ENCODE results near the gene GLB1L2.

DNA sequence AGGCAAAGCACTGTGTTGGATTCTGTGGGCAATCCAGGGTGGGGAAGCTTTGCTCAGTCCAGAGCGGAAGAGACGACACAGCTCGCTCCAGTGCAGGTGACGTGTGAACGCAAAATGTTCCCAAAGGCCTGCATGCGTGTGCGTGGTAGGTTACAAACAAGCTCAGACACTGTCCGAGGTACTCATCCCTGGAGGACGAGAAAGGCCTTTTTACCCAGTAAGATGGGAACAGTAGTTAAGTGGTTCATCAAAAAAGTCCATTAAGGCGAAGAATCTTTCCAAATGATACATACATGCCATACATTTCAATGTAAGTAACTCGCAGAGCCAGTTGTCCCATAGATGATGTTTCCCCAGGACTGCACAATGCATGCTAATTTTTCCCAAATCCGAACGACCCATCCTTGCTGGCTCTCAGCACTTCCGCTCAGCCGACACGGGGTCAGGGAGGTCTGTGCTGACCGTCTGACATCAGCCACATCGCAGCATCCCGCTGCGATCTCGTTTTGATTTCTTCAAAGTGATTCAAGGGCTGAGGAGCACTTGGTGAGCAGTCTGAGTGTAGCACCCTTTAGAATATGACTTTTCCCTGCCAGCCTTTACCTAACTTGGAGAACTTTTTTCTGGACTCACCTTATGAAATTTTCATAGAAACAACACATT lies 61.3 kb downstream of the GLB1L2 start:
- TF ChIP-seq CTCF (CRISPR knock-in tag; IDR thresholded peaks at IDR 0.05) (no peak), ZNF276 (CRISPR knock-in tag; IDR thresholded peaks at IDR 0.05; ENCODE audit: low read depth) (no peak), SMARCE1 (IDR thresholded peaks at IDR 0.05; ENCODE audit: borderline replicate concordance) (no peak), POLR2AphosphoS5 (IDR thresholded peaks at IDR 0.05; ENCODE audit: low read depth, low read length) (no peak), FOXJ3 (CRISPR knock-in tag; IDR thresholded peaks at IDR 0.05; ENCODE audit: borderline replicate concordance) (no peak), FOSL1 (CRISPR knock-in tag; IDR thresholded peaks at IDR 0.05; ENCODE audit: borderline replicate concordance) (no peak), ZNF605 (CRISPR knock-in tag; IDR thresholded peaks at IDR 0.05) (no peak), USF2 (IDR thresholded peaks at IDR 0.05; ENCODE audit: low read depth, low read length) (no peak), USF2 (CRISPR knock-in tag; IDR thresholded peaks at IDR 0.05; ENCODE audit: borderline replicate concordance) (no peak), TARDBP (CRISPR knock-in tag; IDR thresholded peaks at IDR 0.05) (no peak), KDM5A (IDR thresholded peaks at IDR 0.05; ENCODE audit: borderline replicate concordance, low read length) (no peak), ZNF280B (CRISPR knock-in tag; IDR thresholded peaks at IDR 0.05; ENCODE audit: borderline replicate concordance) (no peak), CENPX (CRISPR knock-in tag; IDR thresholded peaks at IDR 0.05) (no peak)
- TF ChIP-seq, protein P1, sequence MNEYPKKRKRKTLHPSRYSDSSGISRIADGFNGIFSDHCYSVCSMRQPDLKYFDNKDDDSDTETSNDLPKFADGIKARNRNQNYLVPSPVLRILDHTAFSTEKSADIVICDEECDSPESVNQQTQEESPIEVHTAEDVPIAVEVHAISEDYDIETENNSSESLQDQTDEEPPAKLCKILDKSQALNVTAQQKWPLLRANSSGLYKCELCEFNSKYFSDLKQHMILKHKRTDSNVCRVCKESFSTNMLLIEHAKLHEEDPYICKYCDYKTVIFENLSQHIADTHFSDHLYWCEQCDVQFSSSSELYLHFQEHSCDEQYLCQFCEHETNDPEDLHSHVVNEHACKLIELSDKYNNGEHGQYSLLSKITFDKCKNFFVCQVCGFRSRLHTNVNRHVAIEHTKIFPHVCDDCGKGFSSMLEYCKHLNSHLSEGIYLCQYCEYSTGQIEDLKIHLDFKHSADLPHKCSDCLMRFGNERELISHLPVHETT (CRISPR knock-in tag; conservative IDR thresholded peaks at IDR 0.05) = no peak
- TF ChIP-seq, protein P2, sequence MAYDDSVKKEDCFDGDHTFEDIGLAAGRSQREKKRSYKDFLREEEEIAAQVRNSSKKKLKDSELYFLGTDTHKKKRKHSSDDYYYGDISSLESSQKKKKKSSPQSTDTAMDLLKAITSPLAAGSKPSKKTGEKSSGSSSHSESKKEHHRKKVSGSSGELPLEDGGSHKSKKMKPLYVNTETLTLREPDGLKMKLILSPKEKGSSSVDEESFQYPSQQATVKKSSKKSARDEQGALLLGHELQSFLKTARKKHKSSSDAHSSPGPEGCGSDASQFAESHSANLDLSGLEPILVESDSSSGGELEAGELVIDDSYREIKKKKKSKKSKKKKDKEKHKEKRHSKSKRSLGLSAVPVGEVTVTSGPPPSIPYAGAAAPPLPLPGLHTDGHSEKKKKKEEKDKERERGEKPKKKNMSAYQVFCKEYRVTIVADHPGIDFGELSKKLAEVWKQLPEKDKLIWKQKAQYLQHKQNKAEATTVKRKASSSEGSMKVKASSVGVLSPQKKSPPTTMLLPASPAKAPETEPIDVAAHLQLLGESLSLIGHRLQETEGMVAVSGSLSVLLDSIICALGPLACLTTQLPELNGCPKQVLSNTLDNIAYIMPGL (CRISPR knock-in tag; IDR thresholded peaks at IDR 0.05; ENCODE audit: borderline replicate concordance in 1 of 2, low read depth in 1 of 2) = no peak
